Loucy (cell line): ENCODE data around the gene SH2D3C.

ENCODE experiments used
- H2AFZ ChIP-seq: fragments of 200-600 bp; sonication (generic); 2 replicates; pipeline ENCODE4 v1.6.0; 2016; ENCODE audit warnings: antibody characterized with exemption, mild to moderate bottlenecking, low read length, moderate library complexity
- H3F3A ChIP-seq: fragments of 200-600 bp; 2 replicates; pipeline ENCODE4 v1.6.0; 2016; ENCODE audit warnings: antibody characterized with exemption, low read depth, mild to moderate bottlenecking
- H3K27me3 ChIP-seq: fragments of 200-600 bp; sonication (generic); 2 replicates; pipeline ENCODE4 v1.6.1; 2014; ENCODE audit warnings: low read length, mild to moderate bottlenecking; ENCODE audit not compliant: insufficient read depth, poor library complexity, severe bottlenecking
- H3K36me3 ChIP-seq: fragments of 200-600 bp; sonication (generic); 2 replicates; pipeline ENCODE4 v1.6.1; 2016; ENCODE audit warnings: low read length; ENCODE audit not compliant: insufficient read depth
- H3K4me1 ChIP-seq: fragments of 200-600 bp; sonication (generic); 2 replicates; pipeline ENCODE4 v1.5.1; 2014; ENCODE audit warnings: low read length, mild to moderate bottlenecking; ENCODE audit not compliant: insufficient read depth, poor library complexity, severe bottlenecking
- H3K4me2 ChIP-seq: fragments of 200-600 bp; sonication (generic); 2 replicates; pipeline ENCODE4 v1.6.0; 2014; ENCODE audit warnings: antibody characterized with exemption, low read length, low read depth, mild to moderate bottlenecking; ENCODE audit not compliant: poor library complexity, severe bottlenecking
- H3K4me3 ChIP-seq: fragments of 200-600 bp; sonication (generic); 2 replicates; pipeline ENCODE4 v1.5.1; 2014; ENCODE audit warnings: low read length, mild to moderate bottlenecking, mixed read lengths; ENCODE audit not compliant: poor library complexity, severe bottlenecking
- H3K79me2 ChIP-seq: fragments of 200-600 bp; sonication (generic); 2 replicates; pipeline ENCODE4 v1.6.1; 2014; ENCODE audit warnings: low read length; ENCODE audit not compliant: insufficient read depth
- H3K9ac ChIP-seq: fragments of 200-600 bp; sonication (generic); 2 replicates; pipeline ENCODE4 v1.6.0; 2014; ENCODE audit warnings: mild to moderate bottlenecking, low read depth, low read length, moderate library complexity; ENCODE audit not compliant: poor library complexity, severe bottlenecking
- H3K9me2 ChIP-seq: fragments of 200-600 bp; sonication (generic); replicated peaks from 2 replicates; pipeline ENCODE4 v1.6.1; 2016; ENCODE audit warnings: low read depth, low read length, mixed read lengths
- H3K9me3 ChIP-seq: fragments of 200-600 bp; sonication (generic); 2 replicates; pipeline ENCODE4 v1.6.1; 2014; ENCODE audit warnings: mild to moderate bottlenecking, antibody characterized with exemption, low read length, low read depth; ENCODE audit not compliant: insufficient read depth
- H4K20me1 ChIP-seq: fragments of 200-600 bp; sonication (generic); 2 replicates; pipeline ENCODE4 v1.6.0; 2014; ENCODE audit warnings: antibody characterized with exemption, low read length, mild to moderate bottlenecking; ENCODE audit not compliant: insufficient read depth, poor library complexity, severe bottlenecking
- CTCF ChIP-seq: fragments of 200-600 bp; sonication (generic); conservative IDR thresholded peaks from 2 replicates; pipeline ENCODE4 v1.5.1; 2014; ENCODE audit warnings: mild to moderate bottlenecking, antibody characterized with exemption, low read length
- EZH2phosphoT487 ChIP-seq: fragments of 200-600 bp; IDR thresholded peaks from 2 replicates; pipeline ENCODE4 v1.6.1; 2018; ENCODE audit warnings: antibody characterized with exemption, mild to moderate bottlenecking, moderate library complexity, borderline replicate concordance

SH2D3C gene

GRCh38 chr9:127755061-127756060 lies 23.1 kb downstream of the SH2D3C start:
- H3K4me2 ChIP-seq: no peak overlapping the region
- no peaks in the 10 kb centered on the region for H3K79me2 ChIP-seq
- H3K4me3 ChIP-seq: no peak overlapping the region
- H3K27me3 ChIP-seq: no peaks in the 10 kb centered on the region
- H3K9me3 ChIP-seq: no peaks in the 10 kb centered on the region
- no peak overlapping the region for H3K9ac ChIP-seq
- H3K4me1 ChIP-seq: no peaks in the 10 kb centered on the region
- no peaks in the 10 kb centered on the region for H3K9me2 ChIP-seq
- no peak for TF ChIP-seq EZH2phosphoT487
- no peak for TF ChIP-seq CTCF
- H2AFZ ChIP-seq: no peak overlapping the region
- H3F3A ChIP-seq: no peaks in the 10 kb centered on the region
- H3K36me3 ChIP-seq: peaks cover 41% of the 10 kb centered on the region; the same call in 1 of the 2 replicates
- H4K20me1 ChIP-seq: peaks cover 26% of the 10 kb centered on the region

- Histone ChIP-seq H3K9me2 (no peaks in the 10 kb centered on the region), H3K4me1 (no peaks in the 10 kb centered on the region), H4K20me1 (peaks cover 31% of the 10 kb centered on the region), H3K27me3 (no peaks in the 10 kb centered on the region), H3K9me3 (no peaks in the 10 kb centered on the region), H3K9ac (no peak overlapping the region), H3K79me2 (no peaks in the 10 kb centered on the region), H3K4me3 (no peak overlapping the region), H3K36me3 (peaks cover 46% of the 10 kb centered on the region; the same call in 1 of the 2 replicates), H3F3A (no peaks in the 10 kb centered on the region), H3K4me2 (no peak overlapping the region), H2AFZ (no peak overlapping the region)
- TF ChIP-seq EZH2phosphoT487: no peak
- no peak for TF ChIP-seq CTCF
Observed at GRCh38 chr9:127754099-127755060, 24.1 kb downstream of the SH2D3C start.

- H4K20me1 ChIP-seq: peaks cover 28% of the 10 kb centered on the region
Observed at GRCh38 chr9:127753622-127754021, 24.8 kb downstream of the SH2D3C start.

More at GRCh38 chr9:127753622-127754021, 24.8 kb downstream of the SH2D3C start:
- no peak overlapping the region for H3K4me2 ChIP-seq
- H3K36me3 ChIP-seq: peaks cover 49% of the 10 kb centered on the region; the same call in 1 of the 2 replicates
- no peak overlapping the region for H3K9ac ChIP-seq
- no peaks in the 10 kb centered on the region for H3F3A ChIP-seq
- no peaks in the 10 kb centered on the region for H3K4me1 ChIP-seq
- H2AFZ ChIP-seq: no peak overlapping the region
- H3K9me3 ChIP-seq: no peaks in the 10 kb centered on the region
- no peaks in the 10 kb centered on the region for H3K79me2 ChIP-seq
- no peak overlapping the region for H3K4me3 ChIP-seq
- H3K9me2 ChIP-seq: no peaks in the 10 kb centered on the region
- TF ChIP-seq CTCF (no peak), EZH2phosphoT487 (no peak)
- no peaks in the 10 kb centered on the region for H3K27me3 ChIP-seq
